GM12872 (cell line): ENCODE results near the gene EMCN.

Source experiments
- TF ChIP-seq, protein P1 (sequence below): IDR thresholded peaks from 3 replicates; pipeline ENCODE4 v1.5.1; 2011; ENCODE audit warnings: low read depth, mild to moderate bottlenecking, low read length, moderate library complexity; ENCODE audit not compliant: insufficient read depth

Gene EMCN, protein sequence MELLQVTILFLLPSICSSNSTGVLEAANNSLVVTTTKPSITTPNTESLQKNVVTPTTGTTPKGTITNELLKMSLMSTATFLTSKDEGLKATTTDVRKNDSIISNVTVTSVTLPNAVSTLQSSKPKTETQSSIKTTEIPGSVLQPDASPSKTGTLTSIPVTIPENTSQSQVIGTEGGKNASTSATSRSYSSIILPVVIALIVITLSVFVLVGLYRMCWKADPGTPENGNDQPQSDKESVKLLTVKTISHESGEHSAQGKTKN

DNA sequence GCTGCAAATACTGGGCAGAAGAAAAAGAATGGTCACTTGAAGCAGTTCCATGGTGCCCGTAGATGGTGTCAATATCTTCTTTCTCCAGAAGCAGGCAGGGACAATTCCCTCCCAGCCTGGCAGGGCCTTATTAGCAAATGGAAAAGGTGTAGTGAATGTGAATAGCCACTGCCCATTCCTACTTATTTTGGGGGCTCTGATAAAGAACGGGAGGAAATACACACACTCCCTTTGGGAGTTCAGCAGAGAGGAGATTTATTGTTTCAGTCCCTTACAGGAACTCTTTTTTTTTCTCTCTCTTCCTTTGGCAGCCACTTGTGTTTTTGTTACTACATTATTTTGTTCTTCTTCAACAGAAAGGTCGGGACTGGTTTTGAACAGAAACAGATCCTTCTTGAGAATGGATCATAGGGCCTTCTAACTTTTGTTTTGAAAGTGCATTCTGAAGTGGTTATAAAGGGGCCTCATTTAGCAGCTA lies at the start of gene EMCN:
TSS of gene EMCN (minus strand) at position 159 of the 478 bp plus-strand sequence. CDS start at position 51, 108 bp downstream.
- TF ChIP-seq, protein P1, sequence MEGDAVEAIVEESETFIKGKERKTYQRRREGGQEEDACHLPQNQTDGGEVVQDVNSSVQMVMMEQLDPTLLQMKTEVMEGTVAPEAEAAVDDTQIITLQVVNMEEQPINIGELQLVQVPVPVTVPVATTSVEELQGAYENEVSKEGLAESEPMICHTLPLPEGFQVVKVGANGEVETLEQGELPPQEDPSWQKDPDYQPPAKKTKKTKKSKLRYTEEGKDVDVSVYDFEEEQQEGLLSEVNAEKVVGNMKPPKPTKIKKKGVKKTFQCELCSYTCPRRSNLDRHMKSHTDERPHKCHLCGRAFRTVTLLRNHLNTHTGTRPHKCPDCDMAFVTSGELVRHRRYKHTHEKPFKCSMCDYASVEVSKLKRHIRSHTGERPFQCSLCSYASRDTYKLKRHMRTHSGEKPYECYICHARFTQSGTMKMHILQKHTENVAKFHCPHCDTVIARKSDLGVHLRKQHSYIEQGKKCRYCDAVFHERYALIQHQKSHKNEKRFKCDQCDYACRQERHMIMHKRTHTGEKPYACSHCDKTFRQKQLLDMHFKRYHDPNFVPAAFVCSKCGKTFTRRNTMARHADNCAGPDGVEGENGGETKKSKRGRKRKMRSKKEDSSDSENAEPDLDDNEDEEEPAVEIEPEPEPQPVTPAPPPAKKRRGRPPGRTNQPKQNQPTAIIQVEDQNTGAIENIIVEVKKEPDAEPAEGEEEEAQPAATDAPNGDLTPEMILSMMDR: no peak

DNA sequence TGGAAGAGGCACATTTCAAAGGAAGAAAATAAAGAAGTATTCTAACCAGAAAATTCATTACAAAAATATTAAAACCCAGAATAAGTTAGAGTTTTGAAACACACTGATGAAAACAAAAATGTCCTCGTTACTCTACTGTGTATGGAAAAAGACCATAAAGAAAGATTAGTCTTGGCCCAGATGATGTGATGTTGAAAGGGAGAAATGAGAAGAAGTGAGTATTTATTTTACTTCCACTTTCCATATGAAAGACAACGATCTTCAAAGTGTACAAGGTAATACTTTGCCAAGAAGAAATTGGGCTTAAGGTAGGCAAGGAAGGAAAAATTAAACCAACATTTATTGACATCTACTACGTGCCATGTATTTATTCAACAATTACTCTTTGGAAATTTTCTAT lies 48.6 kb upstream of the EMCN start:
- TF ChIP-seq, protein P1: no peak

DNA sequence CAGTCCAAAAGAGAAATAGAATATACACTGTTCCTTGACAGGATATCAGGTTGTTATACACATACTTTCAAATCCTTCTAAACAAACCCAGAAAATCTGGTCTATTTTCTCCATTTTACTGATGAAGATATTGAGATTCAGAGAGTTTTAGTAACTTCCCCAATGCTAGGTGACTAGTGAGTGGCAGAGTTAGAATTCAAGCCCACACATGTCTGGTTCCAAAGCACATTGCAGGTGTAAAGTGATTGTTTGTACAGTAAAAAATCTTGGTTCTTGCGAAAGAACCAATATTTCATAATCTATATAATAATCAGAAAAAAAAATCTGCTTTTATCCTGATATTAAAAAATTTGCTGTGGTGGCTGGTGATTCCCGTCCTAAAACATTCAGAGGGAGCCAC lies 39.5 kb upstream of the EMCN start:
- TF ChIP-seq, protein P1: no peak

DNA sequence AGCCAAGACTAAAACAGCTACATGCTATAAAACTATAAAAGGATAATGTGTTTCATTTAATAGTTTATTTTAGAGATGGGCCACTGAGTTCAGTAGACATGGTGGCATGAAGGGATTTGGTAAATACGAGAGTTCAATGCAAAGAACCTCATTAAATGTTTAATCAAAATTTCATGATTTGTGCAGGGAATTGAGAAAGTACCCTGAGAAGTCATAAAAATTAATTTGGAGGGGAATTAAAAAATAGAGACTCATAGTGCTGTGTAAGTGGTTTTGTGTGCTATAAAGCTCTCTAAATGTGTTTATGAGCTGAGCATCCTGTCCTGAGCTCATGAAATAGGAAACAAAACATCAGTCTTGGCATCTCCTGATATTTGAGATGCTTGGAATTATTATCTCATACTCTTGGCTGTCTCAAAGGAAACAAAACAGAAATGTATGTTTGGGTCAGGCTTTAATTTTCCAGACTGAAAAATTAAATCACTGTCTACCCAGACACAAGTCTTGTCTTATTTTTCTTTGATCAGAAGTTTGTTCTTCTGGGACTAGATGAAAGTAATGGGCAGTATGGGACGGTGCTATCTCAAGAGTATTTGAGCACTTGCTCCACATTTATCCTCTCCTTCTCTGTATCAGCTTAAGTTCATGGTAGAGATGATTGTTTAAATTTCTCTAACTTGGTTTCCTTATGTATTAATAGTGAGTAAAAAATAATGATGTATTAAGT lies 38.0 kb upstream of the EMCN start:
- TF ChIP-seq, protein P1: no peak

DNA sequence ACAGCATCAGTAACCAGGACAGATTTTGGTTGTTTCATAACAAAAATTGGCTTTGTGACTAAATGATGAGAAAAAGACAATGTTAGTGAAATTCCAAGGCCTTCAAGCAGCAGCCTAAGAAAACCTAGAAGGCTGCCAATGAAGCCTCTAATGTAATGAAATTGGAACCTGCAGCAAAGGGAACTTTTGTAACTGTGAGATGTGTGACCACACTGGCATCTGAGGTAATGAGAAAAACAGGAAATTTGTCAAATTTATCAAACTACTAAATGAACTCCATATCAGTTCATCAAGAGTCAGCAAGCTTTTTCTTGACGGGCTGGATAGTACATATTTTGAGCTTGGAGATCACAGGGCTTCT lies 30.4 kb upstream of the EMCN start:
- TF ChIP-seq, protein P1: no peak

DNA sequence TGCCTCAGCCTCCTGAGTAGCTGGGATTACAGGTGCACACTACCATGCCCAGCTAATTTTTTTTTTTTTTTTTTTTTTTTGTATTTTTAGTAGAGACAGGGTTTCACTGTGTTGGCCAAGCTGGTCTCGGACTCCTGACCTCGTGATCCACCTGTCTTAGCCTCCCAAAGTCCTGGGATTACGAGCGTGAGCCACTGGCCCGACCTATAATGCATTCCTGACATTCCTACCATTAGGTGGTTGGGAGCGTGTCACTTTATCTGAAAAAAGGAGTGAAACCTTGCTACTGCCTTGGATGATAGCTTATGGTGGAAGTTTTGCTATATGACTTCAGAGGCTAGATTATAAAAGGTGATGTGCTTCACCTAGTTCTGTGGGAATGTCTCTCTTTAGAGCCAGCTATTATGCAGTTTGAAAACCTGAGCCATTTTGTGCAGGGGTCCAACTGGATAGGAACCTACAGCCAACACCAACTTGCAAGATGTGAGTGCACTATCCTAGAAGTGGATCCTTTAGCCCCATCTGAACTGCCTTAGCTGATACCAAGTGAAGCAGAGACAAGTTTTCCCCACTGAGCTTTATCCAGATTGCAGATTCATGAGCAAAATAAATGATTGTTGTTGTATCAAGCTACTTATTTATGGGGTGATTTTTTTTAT lies 29.8 kb upstream of the EMCN start:
- TF ChIP-seq, protein P1: no peak

DNA sequence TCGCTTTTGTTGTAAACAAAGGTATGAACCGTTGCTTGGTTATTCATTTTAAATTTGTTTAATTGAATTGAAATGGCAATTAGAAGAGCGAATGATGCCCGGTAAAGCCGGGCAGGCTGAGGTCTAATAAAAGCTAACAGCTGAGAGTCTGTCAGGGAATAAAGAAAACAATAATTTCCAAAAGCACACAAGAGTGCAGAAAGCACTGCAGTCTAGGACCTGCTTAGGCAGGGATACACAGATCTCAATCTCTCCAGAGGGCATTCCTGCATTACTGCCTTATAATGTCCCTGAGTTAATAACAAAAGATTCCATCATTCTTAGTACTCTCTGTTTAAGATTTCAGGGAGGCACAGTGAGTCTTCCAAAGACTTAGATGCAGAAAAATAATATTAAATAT lies 27.6 kb upstream of the EMCN start:
- TF ChIP-seq, protein P1: no peak
